ENCODE results near the gene PAPPA.

DNA sequence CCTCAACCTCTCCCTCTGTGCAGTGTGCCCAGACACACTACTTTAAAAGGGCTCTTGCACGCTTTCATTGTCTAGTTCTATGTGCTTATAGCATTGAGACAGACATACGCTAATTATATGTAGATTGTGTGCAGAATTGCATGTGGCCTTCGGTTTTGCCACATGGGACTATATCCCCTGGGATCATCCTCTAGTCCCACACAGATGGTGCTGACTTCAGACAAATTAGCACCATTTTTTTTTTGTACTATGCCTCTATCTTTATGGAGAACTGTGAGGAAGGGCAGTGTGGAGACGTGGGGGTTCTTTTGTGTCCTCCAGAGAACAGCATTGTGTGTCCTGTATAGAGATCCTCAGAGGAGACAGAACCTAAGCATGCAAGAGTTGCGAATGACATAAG lies 29.3 kb downstream of the PAPPA start:
- TF ChIP-seq, protein P1, sequence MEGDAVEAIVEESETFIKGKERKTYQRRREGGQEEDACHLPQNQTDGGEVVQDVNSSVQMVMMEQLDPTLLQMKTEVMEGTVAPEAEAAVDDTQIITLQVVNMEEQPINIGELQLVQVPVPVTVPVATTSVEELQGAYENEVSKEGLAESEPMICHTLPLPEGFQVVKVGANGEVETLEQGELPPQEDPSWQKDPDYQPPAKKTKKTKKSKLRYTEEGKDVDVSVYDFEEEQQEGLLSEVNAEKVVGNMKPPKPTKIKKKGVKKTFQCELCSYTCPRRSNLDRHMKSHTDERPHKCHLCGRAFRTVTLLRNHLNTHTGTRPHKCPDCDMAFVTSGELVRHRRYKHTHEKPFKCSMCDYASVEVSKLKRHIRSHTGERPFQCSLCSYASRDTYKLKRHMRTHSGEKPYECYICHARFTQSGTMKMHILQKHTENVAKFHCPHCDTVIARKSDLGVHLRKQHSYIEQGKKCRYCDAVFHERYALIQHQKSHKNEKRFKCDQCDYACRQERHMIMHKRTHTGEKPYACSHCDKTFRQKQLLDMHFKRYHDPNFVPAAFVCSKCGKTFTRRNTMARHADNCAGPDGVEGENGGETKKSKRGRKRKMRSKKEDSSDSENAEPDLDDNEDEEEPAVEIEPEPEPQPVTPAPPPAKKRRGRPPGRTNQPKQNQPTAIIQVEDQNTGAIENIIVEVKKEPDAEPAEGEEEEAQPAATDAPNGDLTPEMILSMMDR (IDR thresholded peaks at IDR 0.05), result no peak
- no peak for TF ChIP-seq POLR2A (IDR thresholded peaks at IDR 0.05)

Data from uterus (tissue), 2 donors.